Endothelial cell of umbilical vein (primary cell): ENCODE data around the gene PDIA4. TPM values are rescaled to one million over a fixed set of nuclear protein-coding genes. Genes with fewer than 3 reads are reported as not detected.
"Not testable (repeated sequence)": the region's sequence is repeated elsewhere in the genome, so short reads cannot be mapped to it uniquely, and the experiment has no call there.

Experiments
- BruUV-seq: library from RNA; stranded (reverse); fragments of 400-500 nt; replicated peaks from 2 replicates; lab custom pipeline; 2021; lab: Mats Ljungman, UMichigan
- CTCF ChIA-PET: fragments of 300-600, 350-600 bp; sonication (Branson Sonifier 250); formaldehyde crosslinking; loops from one replicate; lab custom pipeline; 2021; ENCODE audit warnings: antibody characterized with exemption, inconsistent platforms; lab: Charles Lee
- POLR2A ChIA-PET: fragments of 300-600, 350-600 bp; sonication (Branson Sonifier 250); formaldehyde crosslinking; loops from one replicate; lab custom pipeline; 2021; ENCODE audit warnings: antibody characterized with exemption, inconsistent platforms; lab: Charles Lee
- DNase-seq: peaks from one replicate; pipeline ENCODE4 v3.0.0-alpha.2; 2011; ENCODE audit warnings: low read depth, low spot score
- FAIRE-seq: peaks from 2 replicates; lab custom pipeline; 2011; peaks lifted over from hg19 to GRCh38; lab: Jason Lieb, UNC
- H2AFZ ChIP-seq: 2 replicates; pipeline ENCODE4 v1.6.0; 2012; ENCODE audit warnings: low read depth, low read length, control low read depth, inconsistent platforms
- H3K27ac ChIP-seq: 2 replicates; pipeline ENCODE4 v1.5.1; 2011; ENCODE audit warnings: low read depth, mild to moderate bottlenecking, control low read depth, low read length, moderate library complexity; ENCODE audit not compliant: insufficient read depth
- H3K27me3 ChIP-seq, 2 experiments: 2 replicates each; pipeline versions ENCODE4 v1.6.0 to v1.6.1; 2011; ENCODE audit warnings: low read length in 2 of 2, mixed read lengths in 1 of 2; ENCODE audit not compliant: control insufficient read depth in 2 of 2, insufficient read depth in 2 of 2
- H3K36me3 ChIP-seq, 2 experiments: 2 replicates in 1 of 2; 3 replicates in 1 of 2; pipeline ENCODE4 v1.5.1; 2011; ENCODE audit warnings: low read length in 2 of 2, mild to moderate bottlenecking in 1 of 2, moderate library complexity in 1 of 2; ENCODE audit not compliant: control insufficient read depth in 2 of 2, insufficient read depth in 2 of 2; ENCODE audit errors: extremely low read depth in 1 of 2
- H3K4me1 ChIP-seq: 3 replicates; pipeline ENCODE4 v1.5.1; 2011; ENCODE audit warnings: mild to moderate bottlenecking, low read length; ENCODE audit not compliant: control insufficient read depth, insufficient read depth; ENCODE audit errors: extremely low read depth
- H3K4me2 ChIP-seq: 2 replicates; pipeline ENCODE4 v1.6.1; 2011; ENCODE audit warnings: low read length, control low read depth, mixed read lengths; ENCODE audit not compliant: insufficient read depth
- H3K4me3 ChIP-seq, 3 experiments: fragments of 200-600 bp in 1 of 3; sonication (generic), shearing (Covaris generic) in 1 of 3; replicated peaks in 1 of 3; 2 replicates each; pipeline ENCODE4 v1.5.1; 2011 to 2016; ENCODE audit warnings: control low read depth in 3 of 3, low read length in 3 of 3, mild to moderate bottlenecking in 2 of 3, inconsistent platforms in 1 of 3, low read depth in 1 of 3, moderate library complexity in 1 of 3; ENCODE audit not compliant: insufficient read depth in 1 of 3
- H3K79me2 ChIP-seq: 2 replicates; pipeline ENCODE4 v1.6.0; 2012; ENCODE audit warnings: low read length, inconsistent platforms; ENCODE audit not compliant: control insufficient read depth, insufficient read depth
- H3K9ac ChIP-seq: replicated peaks from 2 replicates; pipeline ENCODE3; 2011; ENCODE audit warnings: low read length, control low read depth; ENCODE audit not compliant: insufficient read depth; ENCODE audit errors: extremely low read depth
- H3K9me1 ChIP-seq: replicated peaks from 3 replicates; pipeline ENCODE4 v1.6.0; 2011; ENCODE audit warnings: mild to moderate bottlenecking, low read length; ENCODE audit not compliant: control insufficient read depth, insufficient read depth; ENCODE audit errors: extremely low read depth
- H3K9me3 ChIP-seq: replicated peaks from 2 replicates; pipeline ENCODE4 v1.5.1; 2012; ENCODE audit warnings: low read length, inconsistent platforms; ENCODE audit not compliant: control insufficient read depth, insufficient read depth
- H4K20me1 ChIP-seq: replicated peaks from 2 replicates; pipeline ENCODE3; 2011; ENCODE audit warnings: mild to moderate bottlenecking, low read length; ENCODE audit not compliant: control insufficient read depth, insufficient read depth; ENCODE audit errors: extremely low read depth
- CTCF ChIP-seq, 2 donors: IDR thresholded peaks; 1 replicate in 1 of 2; 2 replicates in 1 of 2; pipeline ENCODE4 v1.5.1; 2011; ENCODE audit warnings: low read length in 2 of 2, mild to moderate bottlenecking in 2 of 2, moderate library complexity in 2 of 2, control low read depth in 1 of 2, inconsistent platforms in 1 of 2, low read depth in 1 of 2; ENCODE audit not compliant: insufficient read depth in 1 of 2; ENCODE audit errors: extremely low read depth in 1 of 2
- EZH2 ChIP-seq: IDR thresholded peaks from 2 replicates; pipeline ENCODE4 v1.6.1; 2012; ENCODE audit warnings: borderline replicate concordance, low read depth, mild to moderate bottlenecking, moderate library complexity, low read length, inconsistent platforms; ENCODE audit not compliant: severe bottlenecking
- FOS ChIP-seq: IDR thresholded peaks from 2 replicates; pipeline ENCODE4 v1.6.1; 2011; ENCODE audit warnings: mild to moderate bottlenecking, low read length, moderate library complexity, borderline replicate concordance; ENCODE audit not compliant: insufficient read depth
- GATA2 ChIP-seq: IDR thresholded peaks from 2 replicates; pipeline ENCODE4 v1.7.0; 2011; ENCODE audit warnings: low read depth, mild to moderate bottlenecking, moderate library complexity, mixed read lengths, low read length; ENCODE audit not compliant: insufficient read length, insufficient read depth
- JUN ChIP-seq: IDR thresholded peaks from 2 replicates; pipeline ENCODE4 v1.6.1; 2011; ENCODE audit warnings: borderline replicate concordance, low read depth; ENCODE audit not compliant: insufficient read length, insufficient read depth
- MAX ChIP-seq: IDR thresholded peaks from 2 replicates; pipeline ENCODE4 v1.6.1; 2011; ENCODE audit not compliant: insufficient read depth, insufficient read length
- MYC ChIP-seq: IDR thresholded peaks from one replicate; pipeline ENCODE4 v1.6.1; 2011; ENCODE audit warnings: mild to moderate bottlenecking, low read depth, low read length
- POLR2A ChIP-seq: IDR thresholded peaks from 2 replicates; pipeline ENCODE4 v1.6.1; 2012; ENCODE audit warnings: low read depth, mild to moderate bottlenecking, control low read depth, low read length
- POLR2AphosphoS5 ChIP-seq: IDR thresholded peaks from 2 replicates; pipeline ENCODE4 v1.6.1; 2012; ENCODE audit warnings: low read depth, mild to moderate bottlenecking, control low read depth, low read length, moderate library complexity; ENCODE audit not compliant: insufficient read depth
- dilution Hi-C: fragments of 300-500 bp; cut with MboI; formaldehyde crosslinking; loops from one replicate; pipeline ENCODE4 v1.15.0; 2019; ENCODE audit warnings: low sequenced_read_pairs; ENCODE audit not compliant: extremely low pct_ligation_motif_present
- intact Hi-C: fragments of 100-400 bp; cut with micrococcal nuclease; formaldehyde crosslinking; loops from one replicate; pipeline ENCODE4 v1.10.0; 2022
- polyA plus RNA-seq, 4 experiments: library from polyadenylated mRNA; depleted of rRNA in 3 of 4; stranded (reverse) in 3 of 4; unstranded in 1 of 4; fragments of >200 nt; gene quantifications; 2 replicates each; pipeline versions ENCODE4 v1.2.1 to v1.2.3, GENCODE V29; 2011 to 2012; ENCODE audit warnings: missing spikeins in 1 of 4
- total RNA-seq: library from RNA; stranded (reverse); gene quantifications from 2 replicates; pipeline ENCODE4 v1.2.3, GENCODE V29; 2021

Gene PDIA4
- total and polyA plus RNA-seq, 2 donors (not counting 3 experiments of a cell fraction or from before 2014, with no cell fraction given) = 217 to 308 TPM

GRCh38 chr7:148979827-148980226 lies 48.5 kb downstream of the PDIA4 start:
- Histone ChIP-seq H3K9me1 (no peaks in the 10 kb centered on the region), H3K36me3 (no peaks in the 10 kb centered on the region), H3K27ac (no peak overlapping the region), H3K4me3 (no peak overlapping the region), H4K20me1 (no peaks in the 10 kb centered on the region), H2AFZ (no peak overlapping the region), H3K4me1 (peaks cover 7% of the 10 kb centered on the region), H3K79me2 (no peaks in the 10 kb centered on the region), H3K9me3 (no peaks in the 10 kb centered on the region), H3K9ac (no peak overlapping the region), H3K4me2 (no peak overlapping the region), H3K27me3 (peaks cover 0 to 9% of the 10 kb centered on the region in 2 experiments)
- POLR2A ChIA-PET = no interaction called here
- dilution Hi-C loops (no loop called here), intact Hi-C loops (no loop called here)
- CTCF ChIA-PET = no interaction called here
- no peak for TF ChIP-seq JUN
- TF ChIP-seq CTCF (IDR thresholded peaks at IDR 0.05; ENCODE audit: extremely low read depth in 1 of 2, insufficient read depth in 1 of 2, low read depth in 1 of 2, low read length in 2 of 2) = no peak
- no peak for TF ChIP-seq POLR2AphosphoS5
- no peak for TF ChIP-seq MAX
- no peak for TF ChIP-seq MYC
- no peak for TF ChIP-seq GATA2
- no peak for TF ChIP-seq EZH2
- no peak for TF ChIP-seq POLR2A
- no peak for TF ChIP-seq FOS
- FAIRE-seq (no peak), DNase-seq (no peak)
- no TSS peak for BruUV-seq

- CTCF ChIA-PET, H3K36me3 ChIP-seq, dilution Hi-C loops, BruUV-seq, H3K27me3 ChIP-seq, H3K9me3 ChIP-seq, H3K79me2 ChIP-seq, DNase-seq, FAIRE-seq, H3K27ac ChIP-seq, H2AFZ ChIP-seq, H4K20me1 ChIP-seq, POLR2A ChIA-PET, H3K9ac ChIP-seq, H3K9me1 ChIP-seq, H3K4me2 ChIP-seq, H3K4me1 ChIP-seq, intact Hi-C loops, H3K4me3 ChIP-seq: not testable (repeated sequence)
Observed at GRCh38 chr7:148979072-148979471, 49.2 kb downstream of the PDIA4 start.
